ENCODE measurements around the gene CCDC107.

DNA sequence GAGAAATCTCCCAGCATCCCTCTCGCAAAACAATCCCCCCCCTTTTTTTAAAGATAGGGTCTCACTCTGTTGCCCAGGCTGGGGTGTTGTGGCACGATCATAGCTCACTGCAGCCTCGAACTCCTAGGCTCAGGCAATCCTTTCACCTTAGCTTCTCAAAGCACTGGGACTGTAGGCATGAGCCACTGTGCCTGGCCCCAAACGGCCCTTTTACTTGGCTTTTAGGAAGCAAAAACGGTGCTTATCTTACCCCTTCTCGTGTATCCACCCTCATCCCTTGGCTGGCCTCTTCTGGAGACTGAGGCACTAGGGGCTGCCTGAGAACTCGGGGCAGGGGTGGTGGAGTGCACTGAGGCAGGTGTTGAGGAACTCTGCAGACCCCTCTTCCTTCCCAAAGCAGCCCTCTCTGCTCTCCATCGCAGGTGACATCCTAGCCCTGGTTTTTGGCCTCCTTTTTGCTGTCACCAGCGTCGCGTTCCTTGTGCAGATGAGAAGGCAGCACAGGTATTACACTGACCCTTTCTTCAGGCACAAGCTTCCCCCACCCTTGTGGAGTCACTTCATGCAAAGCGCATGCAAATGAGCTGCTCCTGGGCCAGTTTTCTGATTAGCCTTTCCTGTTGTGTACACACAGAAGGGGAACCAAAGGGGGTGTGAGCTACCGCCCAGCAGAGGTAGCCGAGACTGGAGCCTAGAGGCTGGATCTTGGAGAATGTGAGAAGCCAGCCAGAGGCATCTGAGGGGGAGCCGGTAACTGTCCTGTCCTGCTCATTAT lies 22.4 kb downstream of the CCDC107 start:
- TF ChIP-seq FOXM1 (IDR thresholded peaks at IDR 0.05; ENCODE audit: borderline replicate concordance) = no peak
- no peak for TF ChIP-seq SUZ12 (IDR thresholded peaks at IDR 0.05)
- no peak for TF ChIP-seq ELF4 (IDR thresholded peaks at IDR 0.05)
- no peak for TF ChIP-seq TARDBP (IDR thresholded peaks at IDR 0.05)
- TF ChIP-seq NFRKB (IDR thresholded peaks at IDR 0.05) = no peak
- no peak for TF ChIP-seq HDGF (IDR thresholded peaks at IDR 0.05; ENCODE audit: borderline replicate concordance)
- TF ChIP-seq ARNT (IDR thresholded peaks at IDR 0.05) = no peak
- no peak for TF ChIP-seq SP1 (IDR thresholded peaks at IDR 0.05)

Data from HEK293T (cell line).